Measurements from ENCODE around the gene GNB1. TPM values are rescaled to one million over a fixed set of nuclear protein-coding genes. Genes with fewer than 3 reads are reported as not detected.

The GNB1 gene
- total and polyA plus RNA-seq, 10 of the 15 experiments (the other 5 are each of a cell fraction or from before 2014, with no cell fraction given) = 23.0 to 392 (median 93.9) TPM

DNA sequence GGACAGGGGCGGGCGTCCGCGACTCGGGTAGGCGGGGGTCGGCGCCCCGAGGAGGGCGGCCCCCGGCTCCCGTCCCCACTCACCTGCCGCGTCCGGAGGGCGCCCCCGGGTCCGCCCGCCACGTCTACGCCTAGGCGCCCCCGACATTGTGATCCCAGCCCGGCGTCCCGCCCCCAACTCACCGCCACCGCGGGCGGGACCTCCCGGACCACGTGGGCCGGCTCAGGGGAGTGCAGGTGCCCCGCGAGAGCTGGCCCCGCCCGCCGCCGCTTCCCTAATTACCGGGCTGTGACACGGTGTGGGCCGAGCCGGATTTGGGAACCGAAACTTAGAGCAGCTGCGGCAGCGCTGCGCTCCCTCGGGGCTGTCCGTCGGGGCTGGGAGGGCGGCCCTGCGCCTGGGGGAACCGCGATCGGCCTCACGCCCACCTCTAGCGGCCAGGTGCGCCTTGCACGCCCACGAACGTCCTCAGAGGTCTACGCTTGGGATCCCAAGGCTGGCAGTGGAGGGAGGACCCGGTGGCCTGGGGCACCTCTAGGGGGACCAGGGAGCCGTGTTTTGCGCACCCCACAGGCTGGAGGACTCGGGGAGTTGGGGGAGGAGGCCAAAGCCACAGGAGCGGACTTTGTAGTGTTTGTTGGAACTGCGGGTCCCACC lies 112.1 kb downstream of the GNB1 start (continued):
- peak; percentile 20; the same call in 1 of the 2 replicates for TF ChIP-seq RAD21 (IDR thresholded peaks at IDR 0.05; ENCODE audit: insufficient read depth, low read depth, low read length)
- peak in 1 of 2 experiments; percentile 94; a peak in 2 of 3 replicates for TF ChIP-seq EGR1 (IDR thresholded peaks at IDR 0.05; ENCODE audit: borderline replicate concordance in 1 of 2, low read depth in 2 of 2, low read length in 2 of 2)
- no peak for TF ChIP-seq STAT3 (IDR thresholded peaks at IDR 0.05; ENCODE audit: low read depth, low read length)
- no peak for TF ChIP-seq SIX5 (IDR thresholded peaks at IDR 0.05; ENCODE audit: low read depth, low read length, severe bottlenecking)
- TF ChIP-seq, protein P1, sequence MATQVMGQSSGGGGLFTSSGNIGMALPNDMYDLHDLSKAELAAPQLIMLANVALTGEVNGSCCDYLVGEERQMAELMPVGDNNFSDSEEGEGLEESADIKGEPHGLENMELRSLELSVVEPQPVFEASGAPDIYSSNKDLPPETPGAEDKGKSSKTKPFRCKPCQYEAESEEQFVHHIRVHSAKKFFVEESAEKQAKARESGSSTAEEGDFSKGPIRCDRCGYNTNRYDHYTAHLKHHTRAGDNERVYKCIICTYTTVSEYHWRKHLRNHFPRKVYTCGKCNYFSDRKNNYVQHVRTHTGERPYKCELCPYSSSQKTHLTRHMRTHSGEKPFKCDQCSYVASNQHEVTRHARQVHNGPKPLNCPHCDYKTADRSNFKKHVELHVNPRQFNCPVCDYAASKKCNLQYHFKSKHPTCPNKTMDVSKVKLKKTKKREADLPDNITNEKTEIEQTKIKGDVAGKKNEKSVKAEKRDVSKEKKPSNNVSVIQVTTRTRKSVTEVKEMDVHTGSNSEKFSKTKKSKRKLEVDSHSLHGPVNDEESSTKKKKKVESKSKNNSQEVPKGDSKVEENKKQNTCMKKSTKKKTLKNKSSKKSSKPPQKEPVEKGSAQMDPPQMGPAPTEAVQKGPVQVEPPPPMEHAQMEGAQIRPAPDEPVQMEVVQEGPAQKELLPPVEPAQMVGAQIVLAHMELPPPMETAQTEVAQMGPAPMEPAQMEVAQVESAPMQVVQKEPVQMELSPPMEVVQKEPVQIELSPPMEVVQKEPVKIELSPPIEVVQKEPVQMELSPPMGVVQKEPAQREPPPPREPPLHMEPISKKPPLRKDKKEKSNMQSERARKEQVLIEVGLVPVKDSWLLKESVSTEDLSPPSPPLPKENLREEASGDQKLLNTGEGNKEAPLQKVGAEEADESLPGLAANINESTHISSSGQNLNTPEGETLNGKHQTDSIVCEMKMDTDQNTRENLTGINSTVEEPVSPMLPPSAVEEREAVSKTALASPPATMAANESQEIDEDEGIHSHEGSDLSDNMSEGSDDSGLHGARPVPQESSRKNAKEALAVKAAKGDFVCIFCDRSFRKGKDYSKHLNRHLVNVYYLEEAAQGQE (IDR thresholded peaks at IDR 0.05; ENCODE audit: low read depth, low read length) = 0 out of 2 replicates have a peak, but pooled peaks have one; percentile 21
- no peak for TF ChIP-seq ESRRA (IDR thresholded peaks at IDR 0.05; ENCODE audit: low read length)
- TF ChIP-seq POLR2AphosphoS2 (IDR thresholded peaks at IDR 0.05; ENCODE audit: low read depth, low read length) = no peak; the same call in none of the 2 replicates
- peak in 1 of 2 experiments; percentile 55; a peak in 2 of 4 replicates for TF ChIP-seq ETV6 (conservative IDR thresholded peaks at IDR 0.05 in 1 of 2, IDR thresholded peaks at IDR 0.05 in 1 of 2; ENCODE audit: borderline replicate concordance in 1 of 2, low read depth in 1 of 2)
- TF ChIP-seq, protein P2, sequence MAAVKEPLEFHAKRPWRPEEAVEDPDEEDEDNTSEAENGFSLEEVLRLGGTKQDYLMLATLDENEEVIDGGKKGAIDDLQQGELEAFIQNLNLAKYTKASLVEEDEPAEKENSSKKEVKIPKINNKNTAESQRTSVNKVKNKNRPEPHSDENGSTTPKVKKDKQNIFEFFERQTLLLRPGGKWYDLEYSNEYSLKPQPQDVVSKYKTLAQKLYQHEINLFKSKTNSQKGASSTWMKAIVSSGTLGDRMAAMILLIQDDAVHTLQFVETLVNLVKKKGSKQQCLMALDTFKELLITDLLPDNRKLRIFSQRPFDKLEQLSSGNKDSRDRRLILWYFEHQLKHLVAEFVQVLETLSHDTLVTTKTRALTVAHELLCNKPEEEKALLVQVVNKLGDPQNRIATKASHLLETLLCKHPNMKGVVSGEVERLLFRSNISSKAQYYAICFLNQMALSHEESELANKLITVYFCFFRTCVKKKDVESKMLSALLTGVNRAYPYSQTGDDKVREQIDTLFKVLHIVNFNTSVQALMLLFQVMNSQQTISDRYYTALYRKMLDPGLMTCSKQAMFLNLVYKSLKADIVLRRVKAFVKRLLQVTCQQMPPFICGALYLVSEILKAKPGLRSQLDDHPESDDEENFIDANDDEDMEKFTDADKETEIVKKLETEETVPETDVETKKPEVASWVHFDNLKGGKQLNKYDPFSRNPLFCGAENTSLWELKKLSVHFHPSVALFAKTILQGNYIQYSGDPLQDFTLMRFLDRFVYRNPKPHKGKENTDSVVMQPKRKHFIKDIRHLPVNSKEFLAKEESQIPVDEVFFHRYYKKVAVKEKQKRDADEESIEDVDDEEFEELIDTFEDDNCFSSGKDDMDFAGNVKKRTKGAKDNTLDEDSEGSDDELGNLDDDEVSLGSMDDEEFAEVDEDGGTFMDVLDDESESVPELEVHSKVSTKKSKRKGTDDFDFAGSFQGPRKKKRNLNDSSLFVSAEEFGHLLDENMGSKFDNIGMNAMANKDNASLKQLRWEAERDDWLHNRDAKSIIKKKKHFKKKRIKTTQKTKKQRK (IDR thresholded peaks at IDR 0.05; ENCODE audit: low read depth, low read length) = no peak
- TF ChIP-seq, protein P3, sequence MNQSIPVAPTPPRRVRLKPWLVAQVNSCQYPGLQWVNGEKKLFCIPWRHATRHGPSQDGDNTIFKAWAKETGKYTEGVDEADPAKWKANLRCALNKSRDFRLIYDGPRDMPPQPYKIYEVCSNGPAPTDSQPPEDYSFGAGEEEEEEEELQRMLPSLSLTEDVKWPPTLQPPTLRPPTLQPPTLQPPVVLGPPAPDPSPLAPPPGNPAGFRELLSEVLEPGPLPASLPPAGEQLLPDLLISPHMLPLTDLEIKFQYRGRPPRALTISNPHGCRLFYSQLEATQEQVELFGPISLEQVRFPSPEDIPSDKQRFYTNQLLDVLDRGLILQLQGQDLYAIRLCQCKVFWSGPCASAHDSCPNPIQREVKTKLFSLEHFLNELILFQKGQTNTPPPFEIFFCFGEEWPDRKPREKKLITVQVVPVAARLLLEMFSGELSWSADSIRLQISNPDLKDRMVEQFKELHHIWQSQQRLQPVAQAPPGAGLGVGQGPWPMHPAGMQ (IDR thresholded peaks at IDR 0.05; ENCODE audit: borderline replicate concordance) = no peak
- TF ChIP-seq ZNF274 (IDR thresholded peaks at IDR 0.05; ENCODE audit: insufficient read depth, insufficient read length) = no peak
- no peak for TF ChIP-seq HDAC6 (IDR thresholded peaks at IDR 0.05; ENCODE audit: unreplicated experiment)
- TF ChIP-seq CTCF (IDR thresholded peaks at IDR 0.05 in 2 of 3, conservative IDR thresholded peaks at IDR 0.05 in 1 of 3; ENCODE audit: control insufficient read depth in 2 of 3, extremely low read depth in 1 of 3, insufficient read depth in 1 of 3, low read depth in 3 of 3, low read length in 3 of 3) = peak; percentile 30 to 54 (median 46); a peak in 5 of 6 replicates
- peak; percentile 92 for TF ChIP-seq BCL11A (IDR thresholded peaks at IDR 0.05; ENCODE audit: low read depth, low read length)
- TF ChIP-seq NBN (IDR thresholded peaks at IDR 0.05) = peak; percentile 87
- peak; percentile 66; the same call in 1 of the 2 replicates for TF ChIP-seq FOXM1 (IDR thresholded peaks at IDR 0.05; ENCODE audit: low read depth, low read length)
- peak in 1 of 2 experiments; percentile 53; a peak in 1 of 4 replicates for TF ChIP-seq SRF (IDR thresholded peaks at IDR 0.05; ENCODE audit: low read depth in 2 of 2, low read length in 2 of 2)
- no peak for TF ChIP-seq NFYA (IDR thresholded peaks at IDR 0.05; ENCODE audit: borderline replicate concordance, low read depth, low read length)

All from GM12878 (cell line).